Neural cell (in vitro differentiated cells): ENCODE measurements around the gene FBXO2. TPM values are rescaled to one million over a fixed set of nuclear protein-coding genes. Genes with fewer than 3 reads are reported as not detected.

ENCODE experiments used
- H2AFZ ChIP-seq: fragments of 200-600, 300-800 bp; sonication (generic), shearing (Covaris generic); 2 replicates; pipeline ENCODE4 v1.6.0; 2014; ENCODE audit warnings: low read depth, mild to moderate bottlenecking, antibody characterized with exemption, low read length, moderate library complexity
- H3F3A ChIP-seq: fragments of 200-600 bp; shearing (Covaris generic); 2 replicates; pipeline ENCODE4 v1.6.1; 2016; ENCODE audit warnings: mild to moderate bottlenecking, moderate library complexity, mixed read lengths, antibody characterized with exemption, low read length; ENCODE audit not compliant: insufficient read depth, poor library complexity, severe bottlenecking
- H3K27ac ChIP-seq: fragments of 200-600, 300-800 bp; sonication (generic), shearing (Covaris generic); 2 replicates; pipeline ENCODE4 v1.5.1; 2014; ENCODE audit warnings: mild to moderate bottlenecking, low read length, moderate library complexity
- H3K27me3 ChIP-seq: fragments of 300-800, 200-600 bp; sonication (generic), shearing (Covaris generic); 2 replicates; pipeline ENCODE4 v1.6.0; 2014; ENCODE audit warnings: mild to moderate bottlenecking, low read depth, low read length, moderate library complexity; ENCODE audit not compliant: insufficient read depth
- H3K36me3 ChIP-seq: fragments of 300-800, 200-600 bp; sonication (generic), shearing (Covaris generic); 2 replicates; pipeline ENCODE4 v1.5.1; 2014; ENCODE audit warnings: mild to moderate bottlenecking, antibody characterized with exemption, low read length, moderate library complexity; ENCODE audit not compliant: insufficient read depth
- H3K4me2 ChIP-seq: fragments of 300-800, 200-600 bp; sonication (generic), shearing (Covaris generic); 2 replicates; pipeline ENCODE4 v1.6.0; 2014; ENCODE audit warnings: mild to moderate bottlenecking, low read length
- H3K4me3 ChIP-seq: fragments of 300-800, 200-600 bp; sonication (generic), shearing (Covaris generic); 2 replicates; pipeline ENCODE4 v1.5.1; 2014; ENCODE audit warnings: mild to moderate bottlenecking, low read length, moderate library complexity
- H3K79me2 ChIP-seq: fragments of 200-600 bp; shearing (Covaris generic); replicated peaks from 2 replicates; pipeline ENCODE4 v1.6.0; 2014; ENCODE audit warnings: mild to moderate bottlenecking, low read length, moderate library complexity; ENCODE audit not compliant: insufficient read depth
- H3K9ac ChIP-seq: fragments of 300-800, 200-600 bp; sonication (generic), shearing (Covaris generic); 2 replicates; pipeline ENCODE4 v1.6.1; 2016; ENCODE audit warnings: mild to moderate bottlenecking, low read length, mixed read lengths
- H3K9me2 ChIP-seq: fragments of 200-600 bp; shearing (Covaris generic); 2 replicates; pipeline ENCODE4 v1.6.1; 2016; ENCODE audit warnings: mild to moderate bottlenecking, low read length, mixed read lengths; ENCODE audit not compliant: insufficient read depth
- H3K9me3 ChIP-seq: fragments of 200-600, 300-800 bp; sonication (generic), shearing (Covaris generic); 2 replicates; pipeline ENCODE4 v1.6.1; 2016; ENCODE audit warnings: mild to moderate bottlenecking, mixed run types, low read length, moderate library complexity, mixed read lengths
- H4K20me1 ChIP-seq: fragments of 200-600 bp; shearing (Covaris generic); 2 replicates; pipeline ENCODE4 v1.6.1; 2016; ENCODE audit warnings: mild to moderate bottlenecking, mixed run types; ENCODE audit not compliant: insufficient read depth
- EP300 ChIP-seq: fragments of 450-650 bp; conservative IDR thresholded peaks from 2 replicates; pipeline ENCODE4 v1.6.1; 2014; ENCODE audit warnings: antibody characterized with exemption, mild to moderate bottlenecking, moderate library complexity; ENCODE audit not compliant: poor library complexity, severe bottlenecking
- EZH2 ChIP-seq: fragments of 200-600, 300-800 bp; shearing (Covaris generic), sonication (generic); IDR thresholded peaks from 2 replicates; pipeline ENCODE4 v1.6.1; 2014; ENCODE audit warnings: antibody characterized with exemption, low read length, borderline replicate concordance, mild to moderate bottlenecking; ENCODE audit not compliant: insufficient read depth, poor library complexity, severe bottlenecking
- MXI1 ChIP-seq: fragments of 450-650 bp; conservative IDR thresholded peaks from 2 replicates; pipeline ENCODE4 v1.6.1; 2014; ENCODE audit warnings: antibody characterized with exemption, mild to moderate bottlenecking; ENCODE audit not compliant: poor library complexity, severe bottlenecking
- POLR2AphosphoS5 ChIP-seq: IDR thresholded peaks from 2 replicates; pipeline ENCODE4 v1.6.1; 2012
- RAD21 ChIP-seq: fragments of 450-650 bp; conservative IDR thresholded peaks from 2 replicates; pipeline ENCODE4 v1.6.1; 2014; ENCODE audit warnings: antibody characterized with exemption, mild to moderate bottlenecking, moderate library complexity
- SMC3 ChIP-seq: fragments of 450-650 bp; conservative IDR thresholded peaks from 2 replicates; pipeline ENCODE4 v1.6.1; 2014; ENCODE audit warnings: antibody characterized with exemption, mild to moderate bottlenecking, moderate library complexity; ENCODE audit not compliant: poor library complexity
- TAF1 ChIP-seq: IDR thresholded peaks from 2 replicates; pipeline ENCODE4 v1.6.1; 2012; ENCODE audit warnings: low read depth
- polyA plus RNA-seq: library from polyadenylated mRNA; depleted of rRNA; stranded (reverse); fragments of >200 nt; gene quantifications from 2 replicates; pipeline ENCODE4 v1.2.3, GENCODE V29; 2014
- TF ChIP-seq, protein P1 (sequence below): IDR thresholded peaks from 2 replicates; pipeline ENCODE4 v1.6.1; 2012; ENCODE audit warnings: borderline replicate concordance
- TF ChIP-seq, protein P2 (sequence below): fragments of 450-650 bp; IDR thresholded peaks from 2 replicates; pipeline ENCODE4 v1.5.1; 2014; ENCODE audit warnings: antibody characterized with exemption, mild to moderate bottlenecking, moderate library complexity; ENCODE audit not compliant: poor library complexity, severe bottlenecking

Gene FBXO2
- polyA plus RNA-seq, 1 donor from 2014 or later, result 16.6 TPM

DNA sequence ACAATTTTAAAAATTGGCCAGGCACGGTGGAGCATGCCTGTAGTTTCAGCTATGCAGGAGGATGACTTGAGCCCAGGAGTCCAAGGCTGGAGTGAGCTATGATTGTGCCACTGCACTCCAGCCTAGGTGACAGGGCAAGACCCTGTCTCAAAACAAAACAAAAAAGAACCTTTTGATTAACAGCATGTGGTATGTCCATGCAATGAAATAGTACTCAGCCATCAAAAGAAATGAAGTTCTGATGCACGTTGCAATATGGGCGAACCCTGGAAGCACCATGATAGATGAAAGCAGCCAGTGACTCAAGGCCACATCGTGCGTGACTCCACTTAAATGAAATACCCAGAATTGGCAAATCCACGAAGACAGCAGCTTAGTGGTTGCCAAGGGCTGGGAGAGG is 47.5 kb downstream of the FBXO2 start:
- no peaks in the 10 kb centered on the region for H3K27me3 ChIP-seq
- no peak overlapping the region for H3K9ac ChIP-seq
- H3F3A ChIP-seq, result no peaks in the 10 kb centered on the region
- no peaks in the 10 kb centered on the region for H3K9me2 ChIP-seq
- no peak overlapping the region for H3K27ac ChIP-seq
- no peak overlapping the region for H3K4me3 ChIP-seq
- no peaks in the 10 kb centered on the region for H3K79me2 ChIP-seq
- H4K20me1 ChIP-seq, result no peaks in the 10 kb centered on the region
- no peak overlapping the region for H3K4me2 ChIP-seq
- H2AFZ ChIP-seq, result no peak overlapping the region
- no peak for TF ChIP-seq POLR2AphosphoS5
- TF ChIP-seq TAF1, result no peak
- no peak for TF ChIP-seq EP300
- TF ChIP-seq SMC3, result no peak
- no peak for TF ChIP-seq RAD21
- TF ChIP-seq EZH2, result no peak
- no peak for TF ChIP-seq MXI1
- TF ChIP-seq, protein P1, sequence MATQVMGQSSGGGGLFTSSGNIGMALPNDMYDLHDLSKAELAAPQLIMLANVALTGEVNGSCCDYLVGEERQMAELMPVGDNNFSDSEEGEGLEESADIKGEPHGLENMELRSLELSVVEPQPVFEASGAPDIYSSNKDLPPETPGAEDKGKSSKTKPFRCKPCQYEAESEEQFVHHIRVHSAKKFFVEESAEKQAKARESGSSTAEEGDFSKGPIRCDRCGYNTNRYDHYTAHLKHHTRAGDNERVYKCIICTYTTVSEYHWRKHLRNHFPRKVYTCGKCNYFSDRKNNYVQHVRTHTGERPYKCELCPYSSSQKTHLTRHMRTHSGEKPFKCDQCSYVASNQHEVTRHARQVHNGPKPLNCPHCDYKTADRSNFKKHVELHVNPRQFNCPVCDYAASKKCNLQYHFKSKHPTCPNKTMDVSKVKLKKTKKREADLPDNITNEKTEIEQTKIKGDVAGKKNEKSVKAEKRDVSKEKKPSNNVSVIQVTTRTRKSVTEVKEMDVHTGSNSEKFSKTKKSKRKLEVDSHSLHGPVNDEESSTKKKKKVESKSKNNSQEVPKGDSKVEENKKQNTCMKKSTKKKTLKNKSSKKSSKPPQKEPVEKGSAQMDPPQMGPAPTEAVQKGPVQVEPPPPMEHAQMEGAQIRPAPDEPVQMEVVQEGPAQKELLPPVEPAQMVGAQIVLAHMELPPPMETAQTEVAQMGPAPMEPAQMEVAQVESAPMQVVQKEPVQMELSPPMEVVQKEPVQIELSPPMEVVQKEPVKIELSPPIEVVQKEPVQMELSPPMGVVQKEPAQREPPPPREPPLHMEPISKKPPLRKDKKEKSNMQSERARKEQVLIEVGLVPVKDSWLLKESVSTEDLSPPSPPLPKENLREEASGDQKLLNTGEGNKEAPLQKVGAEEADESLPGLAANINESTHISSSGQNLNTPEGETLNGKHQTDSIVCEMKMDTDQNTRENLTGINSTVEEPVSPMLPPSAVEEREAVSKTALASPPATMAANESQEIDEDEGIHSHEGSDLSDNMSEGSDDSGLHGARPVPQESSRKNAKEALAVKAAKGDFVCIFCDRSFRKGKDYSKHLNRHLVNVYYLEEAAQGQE, result no peak
- TF ChIP-seq, protein P2, sequence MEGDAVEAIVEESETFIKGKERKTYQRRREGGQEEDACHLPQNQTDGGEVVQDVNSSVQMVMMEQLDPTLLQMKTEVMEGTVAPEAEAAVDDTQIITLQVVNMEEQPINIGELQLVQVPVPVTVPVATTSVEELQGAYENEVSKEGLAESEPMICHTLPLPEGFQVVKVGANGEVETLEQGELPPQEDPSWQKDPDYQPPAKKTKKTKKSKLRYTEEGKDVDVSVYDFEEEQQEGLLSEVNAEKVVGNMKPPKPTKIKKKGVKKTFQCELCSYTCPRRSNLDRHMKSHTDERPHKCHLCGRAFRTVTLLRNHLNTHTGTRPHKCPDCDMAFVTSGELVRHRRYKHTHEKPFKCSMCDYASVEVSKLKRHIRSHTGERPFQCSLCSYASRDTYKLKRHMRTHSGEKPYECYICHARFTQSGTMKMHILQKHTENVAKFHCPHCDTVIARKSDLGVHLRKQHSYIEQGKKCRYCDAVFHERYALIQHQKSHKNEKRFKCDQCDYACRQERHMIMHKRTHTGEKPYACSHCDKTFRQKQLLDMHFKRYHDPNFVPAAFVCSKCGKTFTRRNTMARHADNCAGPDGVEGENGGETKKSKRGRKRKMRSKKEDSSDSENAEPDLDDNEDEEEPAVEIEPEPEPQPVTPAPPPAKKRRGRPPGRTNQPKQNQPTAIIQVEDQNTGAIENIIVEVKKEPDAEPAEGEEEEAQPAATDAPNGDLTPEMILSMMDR, result no peak
- no peaks in the 10 kb centered on the region for H3K9me3 ChIP-seq
- no peaks in the 10 kb centered on the region for H3K36me3 ChIP-seq

DNA sequence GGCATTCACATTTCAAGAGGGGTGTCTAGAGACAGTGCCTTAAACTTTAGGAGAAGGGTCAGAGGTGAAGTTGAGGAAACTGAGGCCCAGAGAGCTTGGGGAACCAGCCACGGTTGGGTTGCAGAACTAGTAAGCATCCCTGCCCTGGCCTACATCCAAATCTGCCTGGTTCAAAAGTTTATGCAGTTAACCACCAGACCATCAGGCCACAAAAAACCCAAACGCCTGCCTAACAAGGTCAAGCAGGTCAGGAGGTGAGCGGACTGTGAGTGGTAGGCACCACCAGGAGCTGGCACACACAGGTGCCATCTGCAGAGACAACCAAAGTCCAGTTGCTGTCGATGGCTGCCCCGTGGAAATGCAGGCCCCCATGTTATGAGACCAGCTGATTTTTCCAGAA is 51.2 kb downstream of the FBXO2 start:
- Histone ChIP-seq H3K9ac (no peak overlapping the region), H3K9me2 (no peaks in the 10 kb centered on the region), H3K27ac (no peak overlapping the region), H3K27me3 (no peaks in the 10 kb centered on the region), H3K9me3 (no peaks in the 10 kb centered on the region), H3K4me3 (no peak overlapping the region), H3K36me3 (no peaks in the 10 kb centered on the region), H4K20me1 (no peaks in the 10 kb centered on the region), H3F3A (no peaks in the 10 kb centered on the region), H3K4me2 (no peak overlapping the region), H3K79me2 (no peaks in the 10 kb centered on the region), H2AFZ (no peak overlapping the region)
- TF ChIP-seq, protein P1, result no peak
- no peak for TF ChIP-seq MXI1
- TF ChIP-seq EZH2, result no peak
- TF ChIP-seq EP300, result no peak
- TF ChIP-seq POLR2AphosphoS5, result no peak
- TF ChIP-seq TAF1, result no peak
- TF ChIP-seq, protein P2, result no peak
- no peak for TF ChIP-seq RAD21
- no peak for TF ChIP-seq SMC3
